Kasumi-1 (cell line): Measurements from ENCODE around the gene IDE.
"Not testable (repeated sequence)": the region's sequence is repeated elsewhere in the genome, so short reads cannot be mapped to it uniquely, and the experiment has no call there.

Experiments
- DNase-seq, 2 experiments: peaks; one replicate each; lab custom pipeline; 2025; lab: John Stamatoyannopoulos, UW

IDE gene

GRCh38 chr10:92573798-92574547 lies at the start of gene IDE:
Gene IDE (minus strand): TSS chr10:92574093. CDS start chr10:92574019, 74 bp downstream.
- peak; percentile 73 to 79 for DNase-seq

DNA sequence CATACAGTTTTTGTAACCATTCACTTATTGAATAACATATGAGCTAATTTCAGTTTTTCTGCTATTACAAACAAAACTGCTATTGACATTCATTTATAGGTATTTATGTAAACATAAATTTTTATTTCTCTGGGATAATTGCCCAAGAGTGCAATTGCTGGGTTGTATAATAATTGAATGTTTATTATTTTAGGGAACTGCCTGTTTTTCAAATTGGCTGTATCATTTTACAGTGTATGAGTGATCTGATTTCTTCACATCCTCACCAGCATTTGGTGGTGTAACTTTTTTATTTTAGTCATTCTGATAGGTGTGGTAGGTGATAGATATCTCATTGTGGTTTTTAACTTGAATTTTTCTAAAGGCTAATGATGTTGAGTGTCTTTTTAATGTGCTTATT lies 45.5 kb upstream of the IDE start:
- DNase-seq = no peak

- DNase-seq = no peak
Observed at GRCh38 chr10:92615515-92615914, 41.6 kb upstream of the IDE start.

DNA sequence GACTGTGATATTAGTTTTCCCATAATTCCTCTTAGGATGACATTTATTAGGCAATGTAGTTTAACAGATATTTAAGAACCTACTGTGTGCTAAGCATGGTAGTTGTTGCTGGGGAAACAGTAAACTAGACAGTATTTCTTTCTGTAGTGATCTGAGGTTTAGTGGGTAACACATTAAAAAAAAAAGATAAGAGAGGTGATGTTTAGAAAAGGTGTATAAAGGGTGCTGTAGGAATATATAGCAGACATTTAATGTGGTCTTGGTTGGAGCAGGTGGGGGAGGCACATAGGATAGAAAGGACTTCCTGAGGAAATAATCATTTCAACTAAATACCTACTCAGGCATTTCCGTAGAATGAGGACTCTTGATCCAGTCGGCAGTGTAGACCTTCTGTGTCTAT lies 30.9 kb upstream of the IDE start:
- DNase-seq = no peak

DNA sequence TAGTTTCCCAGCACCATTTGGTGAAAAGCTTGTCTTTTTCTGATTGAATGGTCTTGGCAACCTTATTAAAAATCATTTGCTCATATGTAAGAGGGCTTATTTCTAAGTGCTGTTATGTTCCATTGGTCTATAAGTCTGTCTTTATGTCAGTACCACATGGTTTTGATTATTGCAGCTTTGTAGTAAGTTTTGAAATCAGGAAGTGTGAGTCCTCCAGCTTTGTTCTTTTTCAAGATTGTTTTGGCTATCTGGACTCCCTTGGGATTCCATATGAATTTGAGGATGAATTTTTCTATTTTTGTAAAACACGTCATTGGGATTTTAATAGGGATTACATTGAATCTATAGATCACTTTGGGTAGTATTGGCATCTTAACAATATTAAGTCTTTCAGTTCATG lies 24.4 kb upstream of the IDE start:
- DNase-seq = no peak

DNA sequence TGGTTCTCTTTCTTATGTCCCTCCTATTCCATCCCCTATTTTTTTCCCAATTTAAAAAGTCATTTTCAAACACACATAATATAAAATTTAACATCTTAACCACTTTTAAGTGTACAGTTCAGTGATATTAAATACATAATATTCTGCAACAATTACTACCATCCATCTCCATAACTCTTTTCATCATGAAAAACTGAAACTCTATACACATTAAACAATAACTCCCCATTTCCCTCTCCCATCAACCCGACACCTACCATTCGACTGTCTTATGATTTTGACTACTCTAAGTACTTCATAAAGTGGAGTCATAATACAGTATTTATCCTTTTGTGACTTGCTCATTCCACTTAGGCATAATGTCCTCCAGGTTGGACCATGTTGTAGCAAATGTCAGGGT lies 21.6 kb upstream of the IDE start:
- DNase-seq = no peak

DNA sequence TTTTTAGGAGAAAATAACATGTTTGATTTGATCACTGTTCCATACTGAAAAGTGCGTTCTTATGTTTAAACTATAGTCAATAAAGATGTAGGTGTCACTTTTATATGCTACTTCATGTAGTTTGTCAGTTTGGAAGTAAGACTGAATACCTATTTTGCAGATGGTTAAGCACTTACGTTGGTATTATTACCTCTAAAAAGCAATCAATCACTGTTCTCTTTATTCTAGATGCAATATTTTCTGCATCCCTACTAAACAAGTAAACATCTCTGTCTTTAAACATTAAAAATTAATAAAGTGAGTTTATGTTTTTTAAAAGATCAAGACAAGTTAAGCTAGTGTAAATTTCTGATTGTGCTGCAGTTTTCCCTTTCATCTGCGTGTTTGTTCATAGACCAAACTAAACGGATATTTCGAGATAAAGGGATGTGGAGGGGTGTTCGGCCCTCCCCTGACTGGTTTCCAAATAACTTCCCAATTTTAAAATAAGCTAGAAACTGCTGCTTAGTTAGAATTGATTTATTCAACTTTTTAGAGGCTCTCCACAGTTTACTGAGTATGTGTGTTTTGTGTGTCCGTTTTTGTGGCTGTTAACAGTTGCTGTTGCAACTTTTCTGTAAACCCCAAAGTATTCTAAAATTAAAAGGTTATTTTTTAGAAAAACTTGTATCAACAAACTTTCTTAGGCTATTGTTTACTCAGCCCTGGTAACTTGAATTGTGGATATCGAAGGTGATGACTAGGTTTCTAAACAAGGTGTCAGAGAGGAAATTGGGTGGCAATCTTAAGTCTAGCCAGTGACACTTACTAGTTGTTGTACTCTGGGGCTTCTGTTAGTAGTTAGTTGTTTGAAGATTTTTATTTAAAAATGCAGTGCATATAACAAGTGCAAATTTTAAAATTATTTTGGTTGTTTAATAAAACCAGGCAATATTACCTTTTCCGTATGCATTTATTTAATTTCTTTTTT lies 20.0 kb upstream of the IDE start:
- peak; percentile 31 to 52 for DNase-seq

DNA sequence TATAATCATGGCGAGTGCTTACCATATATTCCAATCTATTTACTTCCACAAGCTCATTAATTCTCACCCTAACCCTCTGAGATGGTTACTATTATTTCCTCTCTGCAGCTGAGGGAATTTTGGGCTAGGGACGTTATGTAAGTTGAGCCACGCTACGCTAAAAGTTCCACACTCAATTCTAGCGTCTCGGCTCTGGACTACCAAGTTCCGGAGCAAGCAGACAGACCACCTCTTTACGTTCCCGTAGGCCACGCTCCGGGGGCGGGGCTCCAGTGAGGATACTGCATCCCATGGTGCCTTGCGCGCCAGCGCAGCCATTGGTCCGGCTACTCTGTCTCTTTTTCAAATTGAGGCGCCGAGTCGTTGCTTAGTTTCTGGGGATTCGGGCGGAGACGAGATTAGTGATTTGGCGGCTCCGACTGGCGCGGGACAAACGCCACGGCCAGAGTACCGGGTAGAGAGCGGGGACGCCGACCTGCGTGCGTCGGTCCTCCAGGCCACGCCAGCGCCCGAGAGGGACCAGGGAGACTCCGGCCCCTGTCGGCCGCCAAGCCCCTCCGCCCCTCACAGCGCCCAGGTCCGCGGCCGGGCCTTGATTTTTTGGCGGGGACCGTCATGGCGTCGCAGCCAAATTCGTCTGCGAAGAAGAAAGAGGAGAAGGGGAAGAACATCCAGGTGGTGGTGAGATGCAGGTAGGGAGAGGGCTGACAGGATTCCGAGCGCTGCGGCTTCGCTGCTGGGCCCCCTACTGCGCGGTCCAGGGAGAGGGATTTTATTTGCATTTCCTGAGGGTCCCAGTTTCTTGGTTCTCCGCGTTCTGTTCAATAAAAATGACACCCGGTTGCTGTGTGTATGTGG lies 19.1 kb upstream of the IDE start, which contains the start of gene KIF11:
KIF11 (plus strand) TSS at position 370 of the 858 bp plus-strand sequence; CDS start at position 616, 246 bp downstream.
- DNase-seq = peak; percentile 99 to 100

DNA sequence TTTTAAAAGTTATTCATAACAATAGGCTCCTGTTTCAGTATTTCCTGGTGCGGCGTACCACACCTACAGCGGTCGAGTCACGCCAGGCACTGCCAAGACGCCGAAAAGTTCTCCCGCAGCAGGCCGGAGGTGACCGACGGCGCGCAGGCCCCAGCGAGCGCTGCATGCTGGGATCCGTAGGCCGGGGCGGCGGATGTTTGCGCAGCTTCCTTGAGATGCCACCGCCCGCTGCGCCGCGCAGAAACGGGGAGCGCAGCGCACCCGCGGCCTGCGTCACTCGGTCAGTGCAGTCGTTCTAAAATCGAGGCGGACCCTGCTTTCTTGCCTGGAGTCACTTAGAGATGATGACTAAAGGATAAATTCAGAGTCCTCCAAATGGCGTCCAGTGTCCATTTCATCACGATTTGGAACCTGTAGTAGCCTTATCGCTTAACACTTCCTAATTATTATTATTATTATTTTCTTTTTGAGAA lies 17.7 kb upstream of the IDE start:
- peak; percentile 96 to 97 for DNase-seq

- DNase-seq = peak; percentile 81 to 85
Observed at GRCh38 chr10:92590623-92591549, 17.0 kb upstream of the IDE start.

- not testable (repeated sequence) for DNase-seq
Observed at GRCh38 chr10:92582347-92582746, 8.5 kb upstream of the IDE start.

DNA sequence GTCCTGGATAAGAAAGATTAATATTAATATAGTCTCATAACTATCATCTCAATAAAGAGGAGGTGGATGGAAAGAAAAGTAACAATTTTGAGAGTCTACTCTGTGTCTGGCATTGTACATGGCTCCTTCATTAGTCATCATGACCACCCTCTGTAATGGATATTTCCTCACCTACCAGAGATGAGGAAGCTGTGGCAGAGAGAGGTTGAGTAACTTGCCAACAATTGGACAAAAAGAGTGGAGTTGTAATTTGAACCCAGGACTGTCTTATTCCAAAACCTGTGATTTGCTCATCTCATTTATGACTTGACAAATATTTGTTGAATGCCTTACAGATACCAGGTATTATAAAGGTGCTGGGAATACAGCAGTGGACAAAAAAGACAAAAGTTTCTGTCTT lies 2.1 kb upstream of the IDE start:
- peak; percentile 81 to 83 for DNase-seq

DNA sequence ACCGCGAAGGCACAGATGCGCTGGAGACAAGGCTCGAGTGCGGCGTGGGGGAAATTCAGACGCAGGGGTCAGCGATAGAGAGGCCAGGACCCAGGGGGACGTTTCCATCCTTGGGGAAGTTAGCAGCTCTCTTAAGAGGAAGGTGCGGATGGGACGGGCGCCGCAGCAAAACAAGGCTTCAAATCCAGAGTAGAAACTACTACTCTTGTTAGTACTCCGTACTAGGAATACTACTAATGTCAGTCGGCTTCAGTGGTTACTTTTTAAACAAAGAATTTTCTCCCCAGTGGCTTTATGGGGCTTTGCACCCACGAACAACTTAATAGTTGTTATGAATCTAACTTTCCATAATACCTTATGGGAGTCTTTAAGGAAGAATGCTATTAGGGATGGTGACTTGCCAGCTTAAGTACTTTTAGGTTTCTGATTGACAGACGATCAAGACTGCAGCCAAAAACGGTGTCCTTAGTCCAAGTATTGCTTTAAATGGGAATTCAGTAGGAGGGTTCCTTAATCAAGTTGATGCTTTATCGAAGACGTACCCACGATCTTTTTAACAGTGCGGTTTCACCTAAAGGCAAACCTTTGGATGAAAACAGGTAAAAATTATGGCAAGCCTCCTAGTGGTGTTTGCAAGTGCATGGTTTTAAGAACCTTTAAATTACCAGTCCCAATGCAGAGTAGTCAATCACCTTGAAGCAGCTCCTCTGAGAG lies 812 bp upstream of the IDE start:
- peak; percentile 91 to 95 for DNase-seq

- DNase-seq = peak; percentile 36 to 70
Observed at GRCh38 chr10:92573091-92573797, 649 bp downstream of the IDE start.

- DNase-seq = no peak
Observed at GRCh38 chr10:92572362-92573090, 1.4 kb downstream of the IDE start.

DNA sequence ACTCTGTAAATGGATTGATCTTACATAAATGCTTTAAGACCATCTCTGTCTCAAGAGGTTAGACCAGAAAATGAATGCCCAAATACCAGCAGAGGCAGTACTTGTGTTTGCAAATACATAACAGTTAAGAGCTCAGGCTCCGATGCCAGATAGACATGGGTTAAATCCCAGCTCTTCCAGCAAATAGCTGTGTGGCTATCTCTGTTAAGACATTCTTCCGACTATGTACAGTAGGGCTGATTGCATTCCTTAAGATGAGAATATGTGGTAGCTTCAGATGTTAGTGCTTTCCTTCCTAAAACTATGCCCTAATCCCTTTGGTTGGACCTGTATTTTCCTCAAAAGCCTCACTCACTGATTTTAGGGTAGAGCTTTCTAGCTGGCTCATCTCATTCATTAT lies 2.2 kb downstream of the IDE start:
- DNase-seq = no peak

- DNase-seq = not testable (repeated sequence)
Observed at GRCh38 chr10:92569663-92570062, 4.2 kb downstream of the IDE start.

DNA sequence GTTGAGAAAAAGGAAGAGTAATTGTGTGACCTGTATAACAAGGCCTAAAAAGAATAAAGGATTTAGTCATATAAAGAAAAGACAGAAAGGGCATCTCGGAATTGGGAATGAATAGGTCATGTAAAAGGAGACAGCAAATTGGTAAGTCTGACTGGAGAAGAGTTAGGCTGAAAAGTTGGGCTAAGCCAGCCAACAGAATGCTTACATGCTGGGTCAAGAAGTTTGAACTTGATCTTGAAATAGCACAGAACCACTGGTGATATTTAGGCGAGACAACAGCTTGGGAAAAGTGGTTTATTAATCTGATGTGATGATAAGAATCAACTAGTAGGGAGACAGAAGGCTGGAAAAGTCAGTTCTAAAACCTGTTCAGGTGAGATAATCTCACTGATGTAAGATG lies 4.8 kb downstream of the IDE start:
- no peak for DNase-seq
